OCI-M2 (cell line): ENCODE data around the gene KRTAP5-6.
A peak's percentile ranks its signal among the peaks of the same experiment; 100 is the strongest.
"Not testable (repeated sequence)": the region's sequence is repeated elsewhere in the genome, so short reads cannot be mapped to it uniquely, and the experiment has no call there.

Experiments used
- DNase-seq: peaks from one replicate; lab custom pipeline; 2025; ENCODE audit not compliant: unreplicated experiment; lab: John Stamatoyannopoulos, UW

The KRTAP5-6 gene

DNA sequence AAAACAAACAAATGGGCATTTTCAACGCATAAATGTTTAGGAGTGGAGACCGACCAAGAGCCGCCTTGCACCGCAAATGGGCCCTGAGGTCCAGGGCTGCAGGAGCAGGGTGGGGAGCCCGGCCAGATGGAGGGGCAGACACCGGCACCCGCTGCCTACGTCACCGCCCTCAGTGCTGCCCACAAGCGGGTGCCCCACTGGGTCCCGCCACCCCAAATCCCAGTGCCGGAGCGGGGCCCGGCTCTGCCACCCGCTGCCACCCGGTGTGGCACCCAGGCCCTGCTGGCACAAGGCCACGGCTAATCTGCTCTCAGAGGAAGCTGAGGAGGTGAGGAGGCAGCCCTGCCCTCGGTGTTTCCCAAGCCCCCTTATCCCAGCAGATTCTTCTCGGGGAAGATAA is 13.8 kb upstream of the KRTAP5-6 start:
- DNase-seq: not testable (repeated sequence)

DNA sequence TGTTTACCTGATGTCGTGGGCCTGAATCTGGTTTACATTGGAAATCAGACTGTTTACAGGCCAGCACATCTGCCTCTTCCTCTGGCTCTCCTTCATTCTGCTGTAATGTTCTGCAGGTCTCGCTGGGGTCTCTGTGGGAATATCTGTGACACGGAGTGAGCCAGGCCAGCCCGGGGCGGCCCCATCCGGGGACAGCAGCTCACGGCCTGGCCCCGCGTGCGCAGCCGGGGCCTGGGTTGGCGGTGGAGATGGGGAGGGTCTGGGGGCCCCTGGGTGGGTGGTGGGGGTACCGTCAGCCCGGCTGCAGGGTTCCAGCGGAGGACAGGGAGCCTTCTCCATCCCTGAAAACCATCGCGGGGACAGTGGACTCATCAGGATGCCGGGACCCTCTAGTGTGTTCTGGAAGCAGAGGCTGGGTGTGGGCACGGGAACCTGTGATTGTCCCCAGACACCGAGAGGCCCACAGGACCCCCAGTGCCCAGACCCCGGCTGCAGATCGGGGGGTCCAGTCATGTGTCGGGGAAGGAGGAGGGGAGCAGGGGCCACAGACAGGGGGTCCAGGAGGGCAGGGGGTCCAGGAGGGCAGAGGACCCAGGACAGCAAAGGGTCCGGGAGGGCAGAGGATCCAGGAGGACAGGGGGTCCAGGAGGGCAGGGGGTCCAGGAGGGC is 13.0 kb upstream of the KRTAP5-6 start:
- not testable (repeated sequence) for DNase-seq

DNA sequence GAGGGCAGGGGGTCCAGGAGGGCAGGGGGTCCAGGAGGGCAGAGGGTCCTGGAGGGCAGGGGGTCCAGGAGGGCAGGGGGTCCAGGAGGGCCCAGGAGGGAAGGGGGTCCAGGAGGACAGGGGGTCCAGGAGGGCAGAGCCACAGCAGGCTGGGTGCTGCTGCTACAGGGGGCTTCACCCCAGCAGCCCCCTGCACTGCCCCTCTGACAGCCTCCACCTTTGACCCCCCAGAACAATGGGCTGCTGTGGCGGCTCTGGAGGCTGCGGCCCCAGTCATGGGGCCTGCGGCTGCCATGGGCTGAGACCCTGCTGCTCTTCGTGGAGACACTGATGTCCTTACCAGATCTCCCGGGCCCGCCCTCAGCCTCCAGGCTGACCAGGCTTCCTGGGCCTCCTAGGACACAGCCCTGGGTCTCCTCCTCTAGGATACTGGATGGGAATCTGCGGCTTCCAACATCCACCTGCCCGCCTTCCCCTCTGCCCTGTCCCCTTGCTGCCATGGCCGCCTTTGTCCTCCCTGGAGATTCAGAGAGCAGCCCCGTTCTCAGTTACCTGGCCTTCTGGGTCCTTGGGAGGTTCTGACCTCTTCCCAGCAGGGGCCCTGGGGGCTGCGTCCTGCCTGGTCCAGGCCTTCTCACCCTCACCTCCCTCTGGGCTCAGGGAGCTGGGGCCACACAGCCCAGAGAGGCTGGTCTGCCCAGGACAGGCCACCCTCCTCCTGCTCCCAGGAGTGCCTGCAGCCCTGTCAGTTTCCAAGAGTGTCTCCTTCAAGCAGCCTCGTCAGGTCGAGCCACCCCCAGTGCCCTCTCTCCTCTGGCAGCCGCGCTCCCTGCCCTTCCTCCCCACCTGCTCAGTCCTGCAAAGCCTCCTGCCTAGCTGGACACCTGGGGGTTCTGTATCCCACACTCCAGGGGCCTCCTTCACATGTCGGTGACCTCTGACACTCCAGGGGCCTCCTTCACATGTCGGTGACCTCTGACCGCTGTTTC is 11.8 kb upstream of the KRTAP5-6 start:
- DNase-seq: not testable (repeated sequence)

DNA sequence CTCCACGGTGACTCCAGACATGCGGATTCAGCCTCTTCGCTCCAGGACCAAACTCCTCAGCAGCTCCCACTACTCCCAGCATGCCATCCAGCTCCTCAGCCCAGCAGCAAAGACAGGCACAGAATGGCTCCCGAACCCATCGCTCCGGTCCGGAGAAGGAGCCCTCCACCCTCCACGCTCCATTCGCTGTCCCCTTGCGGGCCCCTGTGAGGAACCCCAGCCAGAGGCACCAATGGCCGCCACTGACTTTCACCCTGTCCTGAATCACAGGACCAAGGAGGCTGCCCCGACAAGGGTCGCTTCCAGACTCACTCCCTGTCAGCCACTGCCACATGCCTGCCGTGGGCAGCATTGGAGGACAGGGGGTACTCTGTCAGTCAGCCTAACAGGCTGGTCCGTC is 10.8 kb upstream of the KRTAP5-6 start:
- DNase-seq: not testable (repeated sequence)

DNA sequence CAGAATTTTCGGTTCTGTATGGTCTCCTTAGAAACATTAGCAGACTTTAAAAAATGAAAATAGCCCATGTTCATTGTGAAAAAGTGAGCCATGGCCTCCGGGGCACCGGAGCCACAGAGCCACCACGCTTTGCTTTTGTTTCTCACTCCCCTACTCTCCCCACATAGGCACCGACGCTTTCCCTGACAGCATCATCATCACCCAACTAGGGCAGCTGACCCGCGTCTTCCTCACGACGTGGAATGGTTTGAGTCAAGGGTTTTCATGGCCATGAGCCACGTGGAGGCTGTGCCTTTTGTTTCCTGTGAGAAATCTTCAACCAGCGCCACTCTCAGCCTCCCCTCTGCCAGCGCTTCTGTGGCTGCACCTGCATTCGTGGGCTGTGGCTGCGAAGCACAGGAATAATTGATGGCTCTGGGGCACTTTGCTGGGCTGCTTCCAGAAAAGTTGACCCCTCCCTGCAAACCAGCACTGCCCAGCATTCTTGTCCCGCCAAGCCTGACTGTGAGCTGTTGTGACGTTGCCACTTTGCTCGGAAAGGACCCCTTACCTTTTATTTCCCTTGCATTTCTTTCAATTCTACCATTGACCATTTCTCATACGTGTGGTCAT is 8.6 kb upstream of the KRTAP5-6 start:
- DNase-seq: not testable (repeated sequence)

DNA sequence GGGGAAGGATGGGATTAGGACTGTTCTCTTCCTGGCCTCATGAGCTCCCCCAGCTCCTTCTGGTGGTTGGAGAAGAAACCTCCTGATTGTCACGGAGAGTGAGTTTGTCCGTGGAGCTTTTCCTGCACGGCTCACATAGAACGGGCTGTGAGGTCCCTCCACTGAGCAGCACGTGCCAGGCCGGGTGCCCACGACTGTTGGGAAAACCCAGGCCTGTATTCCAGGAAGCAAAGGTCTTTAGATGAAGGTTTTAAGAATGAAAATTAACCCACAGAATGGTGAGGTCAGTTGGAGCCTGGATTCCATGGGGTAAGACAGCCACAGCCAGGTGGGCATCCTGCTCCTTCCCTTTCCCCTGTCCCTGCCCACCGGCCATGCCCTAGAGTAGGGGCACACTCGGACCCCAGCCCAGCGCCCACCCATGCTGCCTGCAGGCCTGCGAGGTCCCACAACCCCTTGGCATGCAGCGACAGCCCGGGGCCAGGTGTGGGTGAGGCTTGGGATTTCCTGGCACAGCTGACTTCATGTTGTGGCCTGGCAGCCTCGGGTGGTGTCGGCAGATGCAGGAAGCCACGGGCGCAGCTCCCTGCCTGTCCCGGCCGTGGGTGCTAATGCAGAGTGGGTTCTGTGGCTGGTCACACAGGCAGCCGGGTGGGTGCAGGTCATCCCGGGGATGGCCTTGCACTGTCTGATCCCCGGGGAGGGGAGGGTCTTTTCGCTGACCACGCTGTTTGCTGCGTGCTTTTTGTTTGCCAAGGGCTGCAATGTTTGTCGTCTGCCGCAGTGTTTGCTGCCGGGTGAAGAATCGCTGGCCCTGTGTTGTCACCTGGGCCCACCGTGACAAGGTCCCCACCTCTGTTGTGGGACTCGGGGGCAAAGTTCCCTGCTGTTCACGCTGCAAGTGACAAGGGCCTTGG is 7.5 kb upstream of the KRTAP5-6 start:
- not testable (repeated sequence) for DNase-seq

DNA sequence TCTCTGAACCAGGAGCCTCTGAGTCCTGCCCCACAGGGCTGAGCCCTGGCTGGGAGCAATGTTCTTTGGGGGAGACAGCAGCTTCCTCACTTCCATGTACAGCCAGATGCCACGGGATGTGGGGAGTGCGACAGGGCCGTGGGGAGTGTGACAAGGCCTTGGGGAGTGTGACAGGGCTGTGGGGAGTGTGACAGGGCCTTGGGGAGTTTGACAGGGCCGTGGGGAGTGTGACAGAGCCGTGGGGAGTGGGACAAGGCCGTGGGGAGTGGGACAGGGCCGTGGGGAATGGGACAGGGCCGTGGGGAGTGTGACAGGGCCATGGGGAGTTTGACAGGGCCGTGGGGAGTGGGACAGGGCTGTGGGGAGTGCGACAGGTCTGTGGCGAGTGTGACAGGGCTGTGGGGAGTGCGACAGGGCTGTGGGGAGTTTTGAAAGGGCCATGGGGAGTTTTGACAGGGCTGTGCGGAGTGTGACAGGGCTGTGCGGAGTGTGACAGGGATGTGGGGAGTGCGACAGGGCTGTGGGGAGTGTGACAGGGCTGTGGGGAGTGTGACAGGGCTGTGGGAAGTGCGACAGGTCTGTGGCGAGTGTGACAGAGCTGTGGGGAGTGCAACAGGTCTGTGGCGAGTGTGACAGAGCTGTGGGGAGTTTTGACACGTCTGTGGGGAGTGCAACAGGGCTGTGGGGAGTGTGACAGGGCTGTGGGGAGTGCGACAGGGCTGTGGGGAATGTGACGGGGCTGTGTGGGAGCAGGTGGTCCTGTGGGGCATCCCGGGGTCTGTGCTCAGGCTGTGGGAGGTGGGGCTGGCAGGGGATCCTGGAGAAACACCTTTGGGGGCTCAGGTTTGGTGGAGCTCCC is 6.6 kb upstream of the KRTAP5-6 start:
- DNase-seq: no peak

DNA sequence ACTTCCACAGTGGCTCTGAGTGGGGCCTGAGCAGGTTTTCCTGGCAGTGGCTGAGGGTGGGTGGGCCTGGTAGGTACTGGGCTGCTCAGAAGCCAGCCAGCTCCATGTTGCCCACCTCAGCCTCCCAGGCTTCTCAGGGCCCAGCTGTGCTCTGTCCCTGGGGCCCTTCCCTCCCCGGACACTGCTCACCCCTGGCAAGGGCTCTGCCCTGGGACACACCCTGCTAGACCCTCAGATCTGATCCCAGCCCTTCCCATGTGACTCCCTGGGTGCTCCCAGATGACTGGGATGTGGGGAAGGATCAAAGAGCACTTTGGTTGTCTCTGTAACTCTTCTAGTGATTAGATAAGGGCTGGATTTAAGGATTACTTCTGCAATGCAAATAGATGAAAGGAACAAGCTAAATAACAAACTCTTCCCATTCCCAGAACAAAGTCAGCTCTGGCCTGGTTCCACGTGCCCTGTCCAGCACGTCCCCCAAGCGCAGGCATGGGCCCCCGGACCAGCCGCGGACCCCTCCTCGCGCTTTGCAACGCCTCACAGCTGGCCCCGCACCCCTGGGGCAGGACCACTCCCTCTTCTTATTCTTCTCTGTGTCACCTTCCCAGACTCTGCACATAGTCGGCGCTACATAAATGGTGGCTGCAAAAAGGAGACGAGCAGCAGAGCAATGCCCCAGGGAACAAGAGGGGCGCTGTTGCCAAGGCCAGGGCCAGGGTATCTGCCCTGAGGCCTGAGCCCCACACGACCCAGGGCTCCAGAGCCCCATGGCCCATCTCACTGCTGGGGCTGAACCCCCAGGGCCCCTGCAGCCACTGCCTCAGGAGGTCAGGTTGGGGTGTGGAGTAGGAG is 5.7 kb upstream of the KRTAP5-6 start:
- no peak for DNase-seq

DNA sequence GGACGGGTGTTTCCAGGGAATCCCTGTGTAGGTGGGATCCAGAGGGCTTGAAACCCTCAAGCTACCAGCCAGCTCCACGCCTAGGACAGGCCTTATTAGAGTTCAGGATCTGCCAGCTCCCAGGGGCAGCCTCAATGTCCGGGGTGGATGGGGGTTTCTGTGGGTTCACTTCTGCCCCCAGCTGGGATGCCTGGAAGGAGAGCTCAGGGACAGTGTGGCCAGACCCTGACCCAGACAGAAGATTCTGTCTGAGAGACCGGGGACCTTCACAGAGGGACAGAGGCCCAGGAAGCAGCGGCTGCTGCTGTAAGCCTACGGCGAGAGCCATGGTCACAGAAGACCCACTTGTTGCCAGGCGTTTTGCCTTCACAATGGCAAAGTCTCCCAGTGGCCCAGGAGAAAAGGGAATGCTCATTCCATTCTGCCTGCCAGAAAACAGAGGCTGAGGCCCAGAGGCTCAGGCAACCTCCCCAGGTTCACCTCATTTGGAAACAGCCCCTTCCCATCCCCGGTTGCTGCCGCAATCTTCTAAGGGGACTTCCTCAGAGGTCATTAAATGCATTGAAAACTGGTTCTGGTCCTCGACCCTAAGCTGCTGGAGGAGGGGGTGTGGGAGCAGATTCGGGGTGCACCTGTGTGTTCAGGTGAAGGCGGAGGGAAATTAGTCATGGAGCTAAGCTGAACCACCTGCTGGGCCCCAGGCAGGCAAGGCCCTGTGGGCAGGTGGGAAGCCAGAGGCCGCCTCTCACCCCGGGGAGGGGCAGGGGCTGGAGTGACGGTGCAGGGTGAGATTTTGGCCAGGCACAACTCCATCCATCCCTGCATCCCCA is 4.9 kb upstream of the KRTAP5-6 start:
- DNase-seq: no peak

DNA sequence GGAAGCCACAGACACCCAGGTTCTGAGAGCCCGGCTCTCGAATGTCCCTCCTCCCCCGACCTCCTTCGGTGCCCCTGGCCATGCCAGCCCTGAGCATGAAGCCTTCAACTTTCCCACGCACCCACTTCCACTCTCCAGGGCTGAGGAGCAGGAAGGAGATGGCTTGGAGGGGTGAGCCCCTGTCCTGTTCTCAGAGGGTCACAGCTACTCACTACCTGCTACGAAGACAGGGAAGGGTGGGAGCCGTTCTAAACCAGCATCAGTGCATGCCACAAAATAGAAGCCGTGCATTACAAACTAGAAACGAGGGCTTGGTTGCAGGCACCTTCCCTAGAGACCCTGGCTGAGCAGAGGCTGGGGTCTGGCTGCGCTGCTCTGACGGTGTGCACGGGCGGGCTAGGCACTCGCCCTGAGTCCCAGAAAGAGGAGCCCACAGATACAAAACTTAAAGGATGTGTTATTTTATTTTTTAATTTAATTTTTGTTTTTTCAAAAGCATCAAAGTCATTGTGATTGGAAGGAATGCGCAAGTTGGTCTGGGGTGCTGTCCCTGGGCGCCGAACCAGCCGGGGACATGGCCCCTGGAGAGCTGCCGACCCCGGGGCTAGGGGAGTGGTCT is 4.2 kb upstream of the KRTAP5-6 start:
- no peak for DNase-seq

DNA sequence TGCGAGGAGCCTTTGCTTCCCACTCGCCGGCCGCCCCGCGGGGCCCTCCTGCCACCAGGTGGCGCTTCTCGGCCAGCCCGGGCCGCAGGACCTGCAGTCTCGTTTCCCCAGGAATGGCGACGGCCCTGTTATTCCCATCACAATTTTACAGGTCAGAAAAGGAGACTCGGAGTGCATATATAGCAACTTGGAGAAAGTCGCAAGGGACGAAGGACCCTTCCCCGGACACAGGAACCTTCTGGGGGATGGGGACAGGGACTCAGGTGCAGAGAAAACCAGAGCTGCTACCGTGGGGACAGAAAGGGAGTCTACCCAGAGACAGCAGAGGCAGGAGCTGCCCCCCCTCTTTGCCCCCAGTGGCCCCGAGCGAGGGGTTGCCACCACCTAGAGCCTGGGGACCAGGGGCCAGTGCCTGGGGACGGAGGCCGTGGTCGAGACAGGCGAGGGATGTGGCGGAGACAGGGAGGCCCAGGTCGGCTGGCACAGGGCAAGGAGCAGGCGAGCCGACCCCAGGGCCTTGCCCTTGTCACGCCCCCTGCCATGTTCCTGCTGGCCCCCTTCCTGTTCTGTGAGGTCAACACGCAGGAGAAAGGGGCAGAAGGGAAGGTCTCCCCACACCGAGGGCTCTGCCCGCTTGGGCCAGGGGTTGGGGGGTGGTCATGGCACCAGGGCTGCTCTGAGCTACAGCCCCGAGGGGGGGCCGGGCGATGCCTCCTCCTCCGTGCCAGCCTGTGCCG is 3.5 kb upstream of the KRTAP5-6 start:
- peak; percentile 24 for DNase-seq

DNA sequence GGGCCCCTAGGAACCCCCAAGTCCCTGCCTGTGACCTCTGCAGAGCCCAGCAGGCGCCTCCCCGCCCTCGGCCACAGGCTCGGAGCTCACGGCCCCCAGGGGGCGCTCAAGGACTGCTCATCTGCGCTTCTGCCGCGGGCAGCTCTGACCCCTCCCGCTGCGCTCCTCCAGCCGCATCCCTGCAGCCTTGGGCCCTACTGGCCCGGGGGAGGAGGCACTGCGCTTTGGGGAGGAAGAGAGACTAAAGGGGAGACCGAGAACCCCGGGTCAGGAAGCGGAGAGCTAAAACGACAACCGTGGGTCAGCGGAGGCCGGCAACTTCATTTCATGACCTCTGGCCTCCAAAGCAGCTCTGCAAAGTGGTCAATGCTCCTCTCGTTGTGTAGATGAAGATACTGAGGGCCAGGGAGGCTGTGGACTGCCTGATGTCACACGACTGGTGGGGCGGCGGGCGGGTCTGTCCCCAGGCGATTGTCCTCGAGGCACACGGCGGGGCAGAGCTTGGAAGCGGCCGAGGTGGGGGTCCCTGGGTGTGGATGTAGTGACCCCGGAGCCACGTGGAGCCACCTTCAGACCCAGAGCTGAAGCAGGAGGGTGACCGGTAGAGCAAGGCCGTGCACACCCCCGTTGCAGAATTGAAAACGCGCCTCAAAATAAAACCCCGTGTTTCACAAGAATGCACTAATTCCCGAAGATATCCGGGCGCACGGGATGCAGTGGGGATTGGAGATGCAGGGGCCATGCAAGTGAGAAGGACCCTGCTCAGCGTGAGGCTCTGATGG is 2.7 kb upstream of the KRTAP5-6 start:
- DNase-seq: peak; percentile 37

DNA sequence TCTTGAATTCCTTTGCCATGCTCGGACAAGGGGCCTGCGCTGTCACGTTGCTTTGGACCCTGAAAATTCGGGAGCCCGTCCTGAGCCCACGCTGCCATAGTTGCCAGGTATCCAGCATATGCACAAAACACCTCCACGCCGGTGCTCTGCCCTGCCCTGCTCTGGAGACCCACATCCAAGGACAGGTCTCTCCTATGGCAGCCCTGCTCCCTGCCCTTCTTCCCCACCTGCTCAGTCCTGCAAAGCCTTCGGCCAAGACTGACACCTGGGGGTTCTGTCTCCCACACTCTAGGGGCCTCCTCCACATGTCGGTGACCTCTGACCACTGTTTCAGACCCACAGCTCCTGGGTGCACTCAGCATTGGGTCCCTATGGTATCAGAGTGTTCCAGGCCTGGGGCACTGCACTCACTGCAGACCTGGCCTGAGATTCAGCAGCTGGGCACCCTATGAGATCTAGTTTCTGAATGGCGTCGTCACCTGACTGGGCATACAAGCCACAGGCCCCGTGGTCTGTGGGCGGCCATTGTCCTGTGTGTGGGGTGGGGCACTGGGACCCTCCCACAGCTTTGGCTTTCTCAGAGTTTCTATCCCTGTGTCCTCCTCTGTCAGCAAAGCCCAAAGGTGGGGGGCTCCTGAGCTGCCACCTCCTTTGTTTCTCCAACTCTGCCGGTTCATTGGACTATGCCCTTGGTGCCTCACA is 2.0 kb upstream of the KRTAP5-6 start:
- DNase-seq: no peak

DNA sequence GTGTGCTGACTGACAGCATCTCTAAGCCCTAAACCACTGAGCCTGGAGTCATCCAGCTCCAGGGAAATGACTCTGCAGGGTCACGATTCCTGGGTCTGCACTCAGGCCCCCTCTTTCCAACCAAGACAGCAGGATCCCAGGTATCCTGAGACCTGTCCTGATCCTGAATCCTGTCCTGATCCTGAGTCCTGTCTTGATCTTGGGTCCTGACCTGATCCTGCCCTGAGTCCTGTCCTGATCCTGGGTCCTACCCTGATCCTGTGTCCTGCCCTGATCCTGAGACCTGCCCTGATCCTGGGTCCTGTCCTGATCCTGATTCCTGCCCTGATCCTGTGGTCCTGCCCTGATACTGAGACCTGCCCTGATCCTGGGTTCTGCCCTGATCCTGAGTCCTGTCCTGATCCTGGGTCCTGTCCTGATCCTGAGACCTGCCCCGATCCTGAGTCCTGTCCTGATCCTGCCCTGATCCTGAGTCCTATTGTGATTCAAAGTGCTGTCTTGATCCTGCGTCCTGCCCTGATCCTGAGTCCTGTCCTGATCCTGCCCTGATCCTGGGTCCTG is 1.4 kb upstream of the KRTAP5-6 start:
- no peak for DNase-seq

DNA sequence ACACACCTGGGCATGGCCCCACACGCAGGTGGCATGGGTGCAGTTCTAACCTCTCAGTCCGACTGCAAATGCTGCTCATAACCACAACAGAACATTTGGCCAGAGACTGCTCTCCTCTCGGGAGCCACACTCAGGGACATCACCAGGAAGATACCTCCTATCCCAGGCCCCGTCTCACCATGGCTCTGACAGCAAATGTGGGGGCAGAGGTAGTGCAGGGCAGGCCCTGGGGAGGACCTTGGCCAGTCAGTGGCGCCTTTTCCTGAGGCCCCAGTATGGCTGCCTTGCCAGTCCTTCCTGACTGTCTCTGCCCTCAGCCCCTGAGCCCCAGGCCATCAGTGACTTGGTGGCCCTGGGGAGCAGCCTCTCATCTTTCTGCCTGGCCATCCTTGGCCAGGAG is 2.8 kb downstream of the KRTAP5-6 start:
- no peak for DNase-seq
